Activated CD4-positive, alpha-beta T cell treated with anti-CD3 and anti-CD28 coated beads, Interleukin-2, Interleukin-6, amounts not matched to agents 100 ng/mL and 50 ng/mL, durations not matched to agents 16 hours and 8 hours (primary cell): ENCODE data around the gene GCAT.

Source experiments
- DNase-seq: peaks from one replicate; pipeline ENCODE4 v3.0.0-alpha.2; 2020

GCAT gene

GRCh38 chr22:37846433-37846832 is 38.7 kb downstream of the GCAT start:
- no peak for DNase-seq

- DNase-seq = peak; percentile 40
Measured at GRCh38 chr22:37848587-37849088, 40.9 kb downstream of the GCAT start.

- DNase-seq = peak; percentile 95
Measured at GRCh38 chr22:37849089-37849751, 41.5 kb downstream of the GCAT start, which contains the start of gene EIF3L. TSS of gene EIF3L (plus strand) at chr22:37849419. CDS start at chr22:37849450, 31 bp downstream.

GRCh38 chr22:37850801-37851200 is 43.1 kb downstream of the GCAT start:
- DNase-seq = no peak

GRCh38 chr22:37852418-37852817 is 44.7 kb downstream of the GCAT start:
- no peak for DNase-seq

- no peak for DNase-seq
Measured at GRCh38 chr22:37854946-37855345, 47.2 kb downstream of the GCAT start.

GRCh38 chr22:37855462-37855861 is 47.7 kb downstream of the GCAT start:
- no peak for DNase-seq

GRCh38 chr22:37860796-37861421 is 53.2 kb downstream of the GCAT start:
- no peak for DNase-seq

GRCh38 chr22:37862570-37863325 is 55.0 kb downstream of the GCAT start:
- no peak for DNase-seq

GRCh38 chr22:37865510-37865909 is 57.8 kb downstream of the GCAT start:
- DNase-seq = no peak
